ENCODE results near the gene CPSF6.
"Not testable (repeated sequence)": the region's sequence is repeated elsewhere in the genome, so short reads cannot be mapped to it uniquely, and the experiment has no call there.

Gene CPSF6

DNA sequence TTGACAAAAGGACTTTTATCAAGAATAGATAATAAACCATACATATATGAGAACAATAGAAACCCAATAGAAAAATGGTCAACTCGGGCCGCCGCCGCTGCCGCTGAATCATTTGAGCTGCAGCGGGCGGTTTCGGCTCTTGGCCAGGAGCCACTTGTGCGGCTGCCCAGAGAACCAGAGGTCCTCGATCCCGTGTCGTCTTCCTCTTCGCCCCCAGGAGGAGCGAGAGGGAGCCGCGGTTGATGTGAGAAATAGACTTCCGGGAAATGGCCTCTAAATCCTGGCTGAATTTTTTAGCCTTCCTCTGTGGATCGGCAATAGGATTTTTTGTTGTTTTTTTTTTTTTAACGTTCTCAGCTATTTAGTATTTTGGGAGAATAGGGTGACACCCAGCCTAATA is 44.8 kb downstream of the CPSF6 start:
- no peaks in the 10 kb centered on the region for H3K27me3 ChIP-seq (replicated peaks; ENCODE audit: control insufficient read depth, insufficient read depth, low read length, poor library complexity, severe bottlenecking)
- H3K36me3 ChIP-seq (ENCODE audit: control insufficient read depth, insufficient read depth, low read length), result no peaks in the 10 kb centered on the region
- H3K27ac ChIP-seq (ENCODE audit: insufficient read depth, low read length, poor library complexity, severe bottlenecking), result no peak overlapping the region
- H3K9me3 ChIP-seq (ENCODE audit: control insufficient read depth, low read length), result no peaks in the 10 kb centered on the region
- peak in 2 of 3 donors; percentile 1 to 6 for DNase-seq
- H3K4me3 ChIP-seq (ENCODE audit: insufficient read depth, low read depth, low read length, poor library complexity, severe bottlenecking), result peak overlapping the region; percentile 27
- H3K4me1 ChIP-seq (ENCODE audit: control insufficient read depth, insufficient read depth, low read length, poor library complexity, severe bottlenecking), result no peaks in the 10 kb centered on the region

DNA sequence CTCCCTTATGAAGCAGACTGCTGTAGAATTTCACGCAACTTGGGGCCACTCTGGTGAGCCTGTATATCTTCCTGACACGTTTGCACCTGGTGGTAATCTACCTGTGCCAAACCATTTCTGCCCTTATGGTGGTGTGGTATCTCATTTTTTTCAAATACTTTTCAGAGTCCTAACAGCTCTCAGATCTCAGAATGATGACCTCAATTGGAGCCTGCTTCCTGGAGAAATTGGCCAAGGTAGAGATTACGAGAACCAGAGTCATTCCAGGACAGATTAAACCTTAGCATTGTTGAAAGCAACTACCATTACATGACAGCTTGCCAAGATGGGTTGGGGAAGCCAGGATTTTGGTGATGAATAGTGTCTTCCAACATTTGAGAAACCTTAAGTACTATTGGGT is 48.2 kb downstream of the CPSF6 start:
- Histone ChIP-seq H3K36me3 (ENCODE audit: control insufficient read depth, insufficient read depth, low read length) (no peaks in the 10 kb centered on the region), H3K27me3 (replicated peaks; ENCODE audit: control insufficient read depth, insufficient read depth, low read length, poor library complexity, severe bottlenecking) (peaks cover 5% of the 10 kb centered on the region), H3K9me3 (ENCODE audit: control insufficient read depth, low read length) (no peaks in the 10 kb centered on the region), H3K27ac (ENCODE audit: insufficient read depth, low read length, poor library complexity, severe bottlenecking) (no peak overlapping the region), H3K4me3 (ENCODE audit: insufficient read depth, low read depth, low read length, poor library complexity, severe bottlenecking) (no peak overlapping the region), H3K4me1 (ENCODE audit: control insufficient read depth, insufficient read depth, low read length, poor library complexity, severe bottlenecking) (no peaks in the 10 kb centered on the region)
- DNase-seq, result no peak

DNA sequence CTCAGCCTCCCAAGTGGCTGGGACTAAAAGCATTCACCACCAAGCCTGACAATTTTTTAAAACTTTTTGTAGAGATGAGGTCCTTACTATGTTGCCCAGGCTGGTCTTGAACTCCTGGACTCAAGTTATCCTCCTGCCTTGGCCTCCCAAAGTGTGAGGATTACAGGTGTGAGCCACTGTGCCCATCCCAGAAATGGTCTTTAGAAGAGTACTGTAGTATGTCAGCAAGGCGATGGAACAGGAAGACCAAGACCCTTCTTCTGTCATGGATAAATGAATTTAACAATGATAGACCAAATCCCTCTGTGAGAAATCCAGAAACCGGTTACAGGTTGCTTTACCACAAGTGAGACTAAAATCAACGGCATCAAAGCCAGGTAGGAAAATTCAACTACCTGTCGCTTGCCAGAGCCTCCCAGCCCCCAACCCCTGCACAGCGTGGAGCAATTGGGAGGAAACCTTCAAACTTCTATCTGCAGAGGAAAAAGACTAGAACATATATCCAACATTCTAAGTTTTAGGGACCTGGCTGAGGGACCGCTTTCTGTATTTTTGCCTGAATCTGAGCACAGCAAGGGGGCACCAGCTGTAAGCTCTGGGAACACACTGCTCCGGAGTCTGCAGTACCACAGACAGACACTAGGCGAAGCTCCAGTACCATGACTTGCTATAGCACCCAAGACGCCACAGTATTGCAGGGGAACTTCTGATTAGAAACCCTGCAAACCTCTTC is 51.3 kb downstream of the CPSF6 start:
- peak; percentile 42 to 61 (median 53) for DNase-seq
- H3K9me3 ChIP-seq (ENCODE audit: control insufficient read depth, low read length), result no peaks in the 10 kb centered on the region
- no peak overlapping the region for H3K4me3 ChIP-seq (ENCODE audit: insufficient read depth, low read depth, low read length, poor library complexity, severe bottlenecking)
- no peaks in the 10 kb centered on the region for H3K4me1 ChIP-seq (ENCODE audit: control insufficient read depth, insufficient read depth, low read length, poor library complexity, severe bottlenecking)
- H3K36me3 ChIP-seq (ENCODE audit: control insufficient read depth, insufficient read depth, low read length), result no peaks in the 10 kb centered on the region
- H3K27me3 ChIP-seq (replicated peaks; ENCODE audit: control insufficient read depth, insufficient read depth, low read length, poor library complexity, severe bottlenecking), result peaks cover 5% of the 10 kb centered on the region
- H3K27ac ChIP-seq (ENCODE audit: insufficient read depth, low read length, poor library complexity, severe bottlenecking), result no peak overlapping the region

DNA sequence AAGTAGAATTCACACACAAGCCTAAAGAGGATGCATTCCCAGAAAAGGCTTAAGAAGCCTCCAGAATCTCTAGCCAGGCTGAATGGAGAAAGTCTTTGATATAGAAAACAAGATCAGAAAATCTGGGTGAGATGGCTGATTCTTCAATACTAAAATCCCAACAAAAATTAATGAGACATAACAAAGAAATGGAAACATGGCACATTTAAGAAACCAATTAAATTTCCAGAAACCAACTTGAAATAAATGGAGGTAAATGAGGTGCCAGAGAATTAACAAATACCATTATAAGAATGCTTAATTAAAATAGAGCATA is 51.9 kb downstream of the CPSF6 start:
- no peak overlapping the region for H3K4me3 ChIP-seq (ENCODE audit: insufficient read depth, low read depth, low read length, poor library complexity, severe bottlenecking)
- no peak overlapping the region for H3K27ac ChIP-seq (ENCODE audit: insufficient read depth, low read length, poor library complexity, severe bottlenecking)
- no peak for DNase-seq
- H3K27me3 ChIP-seq (replicated peaks; ENCODE audit: control insufficient read depth, insufficient read depth, low read length, poor library complexity, severe bottlenecking), result peaks cover 5% of the 10 kb centered on the region
- no peaks in the 10 kb centered on the region for H3K4me1 ChIP-seq (ENCODE audit: control insufficient read depth, insufficient read depth, low read length, poor library complexity, severe bottlenecking)
- H3K36me3 ChIP-seq (ENCODE audit: control insufficient read depth, insufficient read depth, low read length), result no peaks in the 10 kb centered on the region
- no peaks in the 10 kb centered on the region for H3K9me3 ChIP-seq (ENCODE audit: control insufficient read depth, low read length)

DNA sequence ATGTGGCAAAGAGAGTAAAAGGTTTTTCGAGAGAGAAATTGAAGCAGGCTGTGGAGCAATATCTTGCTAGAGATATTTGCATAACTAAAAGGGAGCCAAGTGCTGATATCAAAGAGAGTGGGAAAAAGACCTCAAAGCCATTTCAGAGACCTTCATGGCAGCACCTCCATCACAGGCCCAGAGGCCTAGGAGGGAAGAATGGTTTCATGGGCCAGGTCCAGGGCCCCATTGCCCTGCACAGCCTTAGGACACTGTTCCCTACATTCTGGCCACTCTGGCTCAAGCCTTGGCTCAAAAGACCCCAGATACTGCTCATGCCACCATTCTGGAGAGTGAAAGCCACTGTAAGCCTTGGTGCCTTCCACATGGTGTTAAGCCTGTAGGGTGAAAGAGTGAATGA is 58.8 kb downstream of the CPSF6 start:
- H3K9me3 ChIP-seq (ENCODE audit: control insufficient read depth, low read length), result no peaks in the 10 kb centered on the region
- no peak overlapping the region for H3K27ac ChIP-seq (ENCODE audit: insufficient read depth, low read length, poor library complexity, severe bottlenecking)
- no peaks in the 10 kb centered on the region for H3K36me3 ChIP-seq (ENCODE audit: control insufficient read depth, insufficient read depth, low read length)
- no peaks in the 10 kb centered on the region for H3K27me3 ChIP-seq (replicated peaks; ENCODE audit: control insufficient read depth, insufficient read depth, low read length, poor library complexity, severe bottlenecking)
- H3K4me1 ChIP-seq (ENCODE audit: control insufficient read depth, insufficient read depth, low read length, poor library complexity, severe bottlenecking), result no peaks in the 10 kb centered on the region
- no peak for DNase-seq
- H3K4me3 ChIP-seq (ENCODE audit: insufficient read depth, low read depth, low read length, poor library complexity, severe bottlenecking), result no peak overlapping the region

DNA sequence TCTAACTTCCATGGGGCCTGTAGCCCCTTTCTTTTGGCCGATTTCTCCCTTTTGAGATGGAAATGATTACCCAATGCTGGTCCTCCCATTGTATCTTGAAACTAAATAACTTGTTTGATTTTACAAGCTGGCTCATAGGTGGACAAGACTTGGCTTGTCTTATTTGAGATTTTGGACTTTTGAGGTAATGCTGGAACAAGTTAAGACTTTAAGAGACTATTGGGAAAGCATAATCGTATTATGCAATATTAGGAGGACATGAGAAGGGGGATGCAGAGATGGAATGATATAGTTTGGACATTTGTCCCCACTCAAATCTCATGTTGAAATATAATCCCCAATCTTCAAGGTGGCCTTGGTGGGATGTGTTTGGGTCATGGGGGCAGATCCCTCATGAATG is 59.6 kb downstream of the CPSF6 start:
- Histone ChIP-seq H3K27ac (ENCODE audit: insufficient read depth, low read length, poor library complexity, severe bottlenecking) (no peak overlapping the region), H3K4me3 (ENCODE audit: insufficient read depth, low read depth, low read length, poor library complexity, severe bottlenecking) (no peak overlapping the region), H3K4me1 (ENCODE audit: control insufficient read depth, insufficient read depth, low read length, poor library complexity, severe bottlenecking) (no peaks in the 10 kb centered on the region), H3K9me3 (ENCODE audit: control insufficient read depth, low read length) (no peaks in the 10 kb centered on the region), H3K27me3 (replicated peaks; ENCODE audit: control insufficient read depth, insufficient read depth, low read length, poor library complexity, severe bottlenecking) (no peaks in the 10 kb centered on the region), H3K36me3 (ENCODE audit: control insufficient read depth, insufficient read depth, low read length) (no peaks in the 10 kb centered on the region)
- DNase-seq, result no peak

DNA sequence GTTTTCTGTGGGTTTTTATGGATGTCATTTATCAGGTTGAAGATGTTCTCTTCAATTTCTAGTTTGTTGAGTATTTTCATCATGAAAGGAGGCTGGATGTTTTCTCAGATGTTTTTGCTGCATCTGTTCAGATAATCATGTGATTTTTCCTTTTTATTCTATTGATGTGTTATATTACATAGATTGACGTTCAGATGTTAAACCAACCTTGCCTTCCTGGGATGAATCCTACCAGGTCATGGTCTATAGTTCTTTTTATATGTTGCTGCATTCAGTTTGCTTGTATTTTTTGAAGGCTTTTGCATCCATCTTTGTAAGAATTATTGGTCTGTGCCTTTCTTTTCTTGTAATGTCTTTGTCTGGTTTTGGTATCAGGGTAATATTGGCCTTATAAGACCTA is 64.9 kb downstream of the CPSF6 start:
- H3K27me3 ChIP-seq (replicated peaks; ENCODE audit: control insufficient read depth, insufficient read depth, low read length, poor library complexity, severe bottlenecking), result no peaks in the 10 kb centered on the region
- H3K36me3 ChIP-seq (ENCODE audit: control insufficient read depth, insufficient read depth, low read length), result no peaks in the 10 kb centered on the region
- no peaks in the 10 kb centered on the region for H3K9me3 ChIP-seq (ENCODE audit: control insufficient read depth, low read length)
- no peaks in the 10 kb centered on the region for H3K4me1 ChIP-seq (ENCODE audit: control insufficient read depth, insufficient read depth, low read length, poor library complexity, severe bottlenecking)
- H3K27ac ChIP-seq (ENCODE audit: insufficient read depth, low read length, poor library complexity, severe bottlenecking), result no peak overlapping the region
- H3K4me3 ChIP-seq (ENCODE audit: insufficient read depth, low read depth, low read length, poor library complexity, severe bottlenecking), result no peak overlapping the region
- DNase-seq, result no peak

DNA sequence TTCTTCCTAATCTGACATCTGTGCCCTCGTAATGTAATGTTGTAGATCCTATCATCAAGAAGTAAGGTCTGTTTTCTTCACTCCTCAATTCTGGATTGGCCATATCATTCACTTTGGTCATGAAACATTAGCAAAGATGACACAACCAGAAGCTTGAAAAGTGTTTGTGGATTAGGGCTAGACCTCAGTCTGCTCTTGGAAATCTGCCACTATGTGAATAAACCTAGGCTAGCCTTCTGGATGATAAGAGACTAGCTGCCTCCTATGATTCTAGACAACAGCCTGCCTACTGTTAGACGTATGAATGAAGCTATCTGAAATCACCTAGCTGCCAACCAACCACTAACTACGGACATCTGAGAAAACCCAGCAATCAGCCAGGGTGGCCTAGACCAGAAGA is 70.1 kb downstream of the CPSF6 start:
- no peaks in the 10 kb centered on the region for H3K36me3 ChIP-seq (ENCODE audit: control insufficient read depth, insufficient read depth, low read length)
- H3K27me3 ChIP-seq (replicated peaks; ENCODE audit: control insufficient read depth, insufficient read depth, low read length, poor library complexity, severe bottlenecking), result no peaks in the 10 kb centered on the region
- no peak for DNase-seq
- H3K9me3 ChIP-seq (ENCODE audit: control insufficient read depth, low read length), result no peaks in the 10 kb centered on the region
- H3K4me1 ChIP-seq (ENCODE audit: control insufficient read depth, insufficient read depth, low read length, poor library complexity, severe bottlenecking), result no peaks in the 10 kb centered on the region
- no peak overlapping the region for H3K27ac ChIP-seq (ENCODE audit: insufficient read depth, low read length, poor library complexity, severe bottlenecking)
- no peak overlapping the region for H3K4me3 ChIP-seq (ENCODE audit: insufficient read depth, low read depth, low read length, poor library complexity, severe bottlenecking)

DNA sequence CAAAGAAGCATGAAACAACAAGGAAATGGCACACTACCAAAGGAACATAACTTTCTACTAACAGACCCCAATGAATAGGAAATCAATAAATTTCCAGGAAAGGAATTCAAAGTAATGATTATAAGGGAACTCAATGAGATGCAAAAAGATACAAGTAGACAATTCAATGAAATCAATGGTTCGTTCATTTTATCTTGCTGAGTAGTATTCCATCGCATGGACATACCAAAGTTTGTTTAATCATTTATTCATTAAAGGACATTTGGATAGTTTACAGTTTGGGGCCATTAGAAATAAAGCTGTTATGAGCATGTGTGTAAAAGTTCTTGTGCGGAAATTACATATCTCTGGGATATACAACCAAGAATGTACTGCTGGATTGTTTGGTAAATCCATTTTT is 73.8 kb downstream of the CPSF6 start:
- Histone ChIP-seq H3K9me3 (ENCODE audit: control insufficient read depth, low read length) (no peaks in the 10 kb centered on the region), H3K27me3 (replicated peaks; ENCODE audit: control insufficient read depth, insufficient read depth, low read length, poor library complexity, severe bottlenecking) (no peaks in the 10 kb centered on the region), H3K27ac (ENCODE audit: insufficient read depth, low read length, poor library complexity, severe bottlenecking) (no peak overlapping the region), H3K4me3 (ENCODE audit: insufficient read depth, low read depth, low read length, poor library complexity, severe bottlenecking) (no peak overlapping the region), H3K36me3 (ENCODE audit: control insufficient read depth, insufficient read depth, low read length) (no peaks in the 10 kb centered on the region), H3K4me1 (ENCODE audit: control insufficient read depth, insufficient read depth, low read length, poor library complexity, severe bottlenecking) (no peaks in the 10 kb centered on the region)
- no peak for DNase-seq

DNA sequence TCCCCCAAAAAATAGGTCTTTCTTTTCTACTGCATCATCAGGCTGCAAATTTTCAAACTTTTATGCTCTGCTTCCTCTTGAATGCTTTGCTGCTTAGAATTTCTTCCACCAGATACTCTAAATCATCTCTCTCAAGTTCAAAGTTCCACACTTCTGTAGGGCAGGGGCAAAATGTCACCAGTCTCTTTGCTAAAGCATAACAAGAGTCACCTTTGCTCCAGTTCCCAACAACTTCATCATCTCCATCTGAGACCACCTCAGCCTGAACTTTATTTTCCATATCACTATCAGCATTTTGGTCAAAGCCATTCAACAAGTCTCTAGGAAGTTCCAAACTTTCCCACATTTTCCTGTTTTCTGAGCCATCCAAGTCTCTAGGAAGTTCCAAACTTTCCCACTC is 77.4 kb downstream of the CPSF6 start:
- H3K36me3 ChIP-seq (ENCODE audit: control insufficient read depth, insufficient read depth, low read length); H3K27me3 ChIP-seq (replicated peaks; ENCODE audit: control insufficient read depth, insufficient read depth, low read length, poor library complexity, severe bottlenecking): not testable (repeated sequence)

More for the DNA sequence above, 77.4 kb downstream of the CPSF6 start:
- not testable (repeated sequence) for H3K27ac ChIP-seq (ENCODE audit: insufficient read depth, low read length, poor library complexity, severe bottlenecking); DNase-seq; H3K9me3 ChIP-seq (ENCODE audit: control insufficient read depth, low read length); H3K4me3 ChIP-seq (ENCODE audit: insufficient read depth, low read depth, low read length, poor library complexity, severe bottlenecking); H3K4me1 ChIP-seq (ENCODE audit: control insufficient read depth, insufficient read depth, low read length, poor library complexity, severe bottlenecking)
